ENCODE results near the gene LAMA2.

The LAMA2 gene

DNA sequence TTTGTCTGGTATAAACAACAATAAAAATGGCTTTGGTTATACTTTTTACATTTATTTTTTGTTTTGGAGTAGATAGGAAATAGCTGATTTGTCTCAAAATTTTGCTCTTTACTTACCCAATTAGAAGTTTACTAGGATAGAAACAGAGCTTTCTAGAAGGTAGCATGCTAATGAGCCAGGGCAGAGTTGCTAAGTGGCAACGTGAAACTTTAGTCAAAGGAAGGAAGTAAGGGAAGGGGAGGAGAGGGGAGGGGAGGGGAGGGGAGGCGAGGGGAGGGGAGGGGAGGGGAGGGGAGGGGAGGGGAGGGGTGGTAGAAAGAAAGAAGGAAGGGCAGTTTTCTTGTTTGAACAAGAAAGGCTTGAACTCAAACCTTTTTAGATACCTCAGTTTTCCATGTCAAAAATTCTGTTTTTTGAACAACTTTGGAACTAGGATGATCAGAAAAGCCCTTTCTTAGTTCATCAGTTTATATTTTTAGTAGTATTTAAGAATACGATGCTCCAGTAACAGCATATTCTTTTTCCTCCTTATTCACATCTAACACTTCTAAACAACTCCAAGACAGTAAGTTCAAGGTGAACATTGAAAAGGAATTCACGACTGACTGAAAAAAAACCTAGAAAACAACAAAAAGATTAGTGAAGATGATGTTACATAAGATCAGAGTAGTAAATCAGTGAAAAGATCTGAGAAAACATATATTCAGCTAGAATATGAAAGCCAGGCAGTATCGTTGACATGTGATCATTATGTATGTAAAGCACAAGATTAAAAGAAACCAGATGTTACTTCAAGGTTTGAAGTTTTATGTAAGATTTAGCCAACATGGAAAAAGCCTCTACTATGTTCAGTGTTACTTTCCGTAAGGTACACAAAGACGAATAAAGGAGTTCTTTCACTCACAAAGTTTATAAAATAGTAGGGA is 563.6 kb downstream of the LAMA2 start:
- DNase-seq (ENCODE audit: low spot score), result no peak

- DNase-seq (ENCODE audit: low spot score), result no peak
Measured at GRCh38 chr6:129447198-129447565, 564.2 kb downstream of the LAMA2 start.

DNA sequence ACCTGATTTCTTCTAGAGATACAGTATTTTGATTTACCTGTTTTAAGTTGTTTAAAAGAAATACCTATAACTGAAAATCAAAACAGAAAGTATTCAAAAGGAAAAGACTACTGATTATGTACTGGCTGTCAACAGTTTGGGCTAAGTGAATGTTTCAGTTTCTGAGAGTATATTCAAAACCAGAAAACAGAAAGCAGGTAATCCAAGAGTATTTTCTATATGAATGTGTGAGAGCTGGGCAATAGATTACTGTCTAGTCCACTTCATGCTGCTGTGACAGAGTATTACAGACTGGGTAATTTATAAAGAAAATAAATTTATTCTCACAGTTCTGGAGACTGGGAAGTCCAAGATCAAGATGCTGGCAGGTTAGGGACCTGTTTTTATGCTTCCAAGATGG is 566.0 kb downstream of the LAMA2 start:
- DNase-seq (ENCODE audit: low spot score), result no peak

GRCh38 chr6:129451187-129451586 is 568.2 kb downstream of the LAMA2 start:
- no peak for DNase-seq (ENCODE audit: low spot score)

GRCh38 chr6:129453073-129453472 is 570.1 kb downstream of the LAMA2 start:
- DNase-seq (ENCODE audit: low spot score), result no peak

GRCh38 chr6:129454488-129454887 is 571.5 kb downstream of the LAMA2 start:
- DNase-seq (ENCODE audit: low spot score), result no peak

- no peak for DNase-seq (ENCODE audit: low spot score)
Measured at GRCh38 chr6:129455126-129455769, 572.3 kb downstream of the LAMA2 start.

GRCh38 chr6:129460221-129460620 is 577.3 kb downstream of the LAMA2 start:
- no peak for DNase-seq (ENCODE audit: low spot score)

- DNase-seq (ENCODE audit: low spot score), result no peak
Measured at GRCh38 chr6:129469070-129469662, 586.2 kb downstream of the LAMA2 start.

GRCh38 chr6:129472239-129472638 is 589.3 kb downstream of the LAMA2 start:
- no peak for DNase-seq (ENCODE audit: low spot score)

- DNase-seq (ENCODE audit: low spot score), result no peak
Measured at GRCh38 chr6:129473546-129473945, 590.6 kb downstream of the LAMA2 start.

GRCh38 chr6:129475477-129476247 is 592.7 kb downstream of the LAMA2 start:
- no peak for DNase-seq (ENCODE audit: low spot score)

DNA sequence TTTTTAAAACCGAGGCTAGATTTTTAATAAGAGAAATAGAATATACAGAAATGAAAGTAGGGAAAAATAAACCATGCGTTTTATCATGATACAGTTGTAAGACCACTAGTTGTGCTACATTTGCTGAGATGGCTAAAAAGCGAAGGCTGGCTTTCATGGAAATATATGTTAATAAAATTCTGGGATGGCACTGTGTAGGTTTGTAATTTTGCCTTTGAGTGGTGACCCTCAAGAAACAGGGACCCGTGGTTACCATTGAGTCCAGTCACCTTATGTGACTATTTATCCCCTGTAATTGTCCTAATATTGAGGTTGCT is 593.3 kb downstream of the LAMA2 start:
- no peak for DNase-seq (ENCODE audit: low spot score)

DNA sequence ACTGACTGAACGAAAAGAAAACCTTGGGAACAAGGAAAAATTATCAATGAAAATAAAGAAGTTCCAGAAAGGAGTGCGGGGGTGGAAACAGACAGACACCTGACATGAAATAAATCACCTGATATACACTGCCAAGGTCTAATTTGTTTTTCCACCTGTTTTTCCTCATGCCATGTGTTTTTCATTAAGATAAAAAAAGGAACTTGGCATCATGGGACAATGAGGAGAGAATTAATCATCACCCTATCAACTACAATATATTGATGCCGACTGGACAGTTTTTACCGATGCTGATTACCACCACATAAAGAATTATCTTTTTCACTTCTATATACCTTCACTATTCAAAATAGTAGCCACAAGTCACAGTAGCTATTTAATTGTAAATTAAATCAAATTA is 593.9 kb downstream of the LAMA2 start:
- no peak for DNase-seq (ENCODE audit: low spot score)

DNA sequence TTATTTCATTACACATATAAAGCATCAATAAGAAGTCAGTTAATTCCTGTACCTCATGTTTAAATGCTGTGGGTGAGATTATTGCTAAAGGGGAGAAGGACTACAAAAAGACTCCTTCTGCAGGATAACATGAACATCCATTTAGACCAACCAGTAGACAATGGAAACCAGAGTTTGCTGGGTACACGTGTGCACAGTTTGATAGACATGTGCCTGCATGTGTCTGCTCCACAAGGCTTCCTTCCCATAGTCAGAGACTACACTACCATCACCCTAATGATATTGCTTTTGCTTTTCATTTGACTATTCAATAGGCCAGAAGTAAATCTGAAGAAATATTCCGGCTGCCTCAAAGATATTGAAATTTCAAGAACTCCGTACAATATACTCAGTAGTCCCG is 595.4 kb downstream of the LAMA2 start:
- no peak for DNase-seq (ENCODE audit: low spot score)

- DNase-seq (ENCODE audit: low spot score), result no peak
Measured at GRCh38 chr6:129481706-129482105, 598.8 kb downstream of the LAMA2 start.

- DNase-seq (ENCODE audit: low spot score), result no peak
Measured at GRCh38 chr6:129485746-129486145, 602.8 kb downstream of the LAMA2 start.

DNA sequence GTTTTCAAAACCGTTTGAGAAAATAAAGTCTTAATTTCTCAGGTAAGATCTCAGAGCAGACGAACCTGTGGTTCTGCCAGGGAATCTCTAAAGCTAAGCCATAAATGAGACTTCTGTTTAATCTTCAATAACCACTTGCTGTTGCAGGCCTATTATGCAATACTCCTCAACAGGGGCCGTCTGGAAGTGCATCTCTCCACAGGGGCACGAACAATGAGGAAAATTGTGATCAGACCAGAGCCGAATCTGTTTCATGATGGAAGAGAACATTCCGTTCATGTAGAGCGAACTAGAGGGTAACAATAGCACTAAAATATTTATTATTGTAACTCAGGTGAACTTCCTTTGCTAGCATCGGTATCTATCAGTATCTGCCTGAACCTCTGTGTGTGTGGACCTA is 603.4 kb downstream of the LAMA2 start:
- DNase-seq (ENCODE audit: low spot score), result no peak

- DNase-seq (ENCODE audit: low spot score), result no peak
Measured at GRCh38 chr6:129488313-129488712, 605.4 kb downstream of the LAMA2 start.

GRCh38 chr6:129489215-129489765 is 606.4 kb downstream of the LAMA2 start:
- no peak for DNase-seq (ENCODE audit: low spot score)

GRCh38 chr6:129490521-129491255 is 607.8 kb downstream of the LAMA2 start:
- DNase-seq (ENCODE audit: low spot score), result peak; percentile 54

- DNase-seq (ENCODE audit: low spot score), result no peak
Measured at GRCh38 chr6:129491436-129491835, 608.5 kb downstream of the LAMA2 start.
